H1 (cell line): ENCODE data around the gene MYBPC3. TPM values are rescaled to one million over a fixed set of nuclear protein-coding genes. Genes with fewer than 3 reads are reported as not detected.

Experiments
- ATF2 ChIP-seq: IDR thresholded peaks from 2 replicates; pipeline ENCODE4 v1.6.1; 2012; ENCODE audit warnings: low read length, inconsistent platforms
- ZNF274 ChIP-seq: IDR thresholded peaks from 2 replicates; pipeline ENCODE4 v1.7.0; 2012; ENCODE audit warnings: low read length, borderline replicate concordance; ENCODE audit errors: extremely low read depth
- polyA plus RNA-seq, 7 experiments: library from polyadenylated mRNA; depleted of rRNA in 3 of 7; stranded (reverse) in 5 of 7; unstranded in 2 of 7; fragments of >200 nt in 5 of 7; fragments of 200-250 nt in 2 of 7; gene quantifications; 1 replicate in 5 of 7; 2 replicates in 1 of 7; 4 replicates in 1 of 7; pipeline versions ENCODE4 v1.2.1 to v1.2.3, GENCODE V29; 2011 to 2013; ENCODE audit warnings: missing spikeins in 2 of 7, mixed read lengths in 2 of 7
- total RNA-seq: library from RNA; stranded (reverse); fragmentation: NEBNext Ultra II Directional; extraction: Animal tissue kit (Norgen Biotek cat#: 25700); gene quantifications from 2 replicates; pipeline ENCODE4 v1.2.1, GENCODE V29; 2021

The MYBPC3 gene
- total and polyA plus RNA-seq, 2 of the 8 experiments (the other 6 are each of a cell fraction or from before 2014, with no cell fraction given): 0.05 TPM; not detected in 1

- TF ChIP-seq ATF2: no peak
- no peak for TF ChIP-seq ZNF274
These were observed 27.6 kb upstream of the MYBPC3 start (continued) for GRCh38 chr11:47380078-47380477.
